WI38 (cell line): Measurements from ENCODE around the gene NAV2.
"Not testable (repeated sequence)": the region's sequence is repeated elsewhere in the genome, so short reads cannot be mapped to it uniquely, and the experiment has no call there.

Experiments
- H3K4me3 ChIP-seq: 2 replicates; pipeline ENCODE4 v1.5.1; 2011; ENCODE audit warnings: low read depth, mild to moderate bottlenecking, control low read depth, low read length
- TF ChIP-seq, protein P1 (sequence below): IDR thresholded peaks from 2 replicates; pipeline ENCODE4 v1.5.1; 2012; ENCODE audit warnings: low read depth, mild to moderate bottlenecking, control low read depth, low read length

The NAV2 gene

DNA sequence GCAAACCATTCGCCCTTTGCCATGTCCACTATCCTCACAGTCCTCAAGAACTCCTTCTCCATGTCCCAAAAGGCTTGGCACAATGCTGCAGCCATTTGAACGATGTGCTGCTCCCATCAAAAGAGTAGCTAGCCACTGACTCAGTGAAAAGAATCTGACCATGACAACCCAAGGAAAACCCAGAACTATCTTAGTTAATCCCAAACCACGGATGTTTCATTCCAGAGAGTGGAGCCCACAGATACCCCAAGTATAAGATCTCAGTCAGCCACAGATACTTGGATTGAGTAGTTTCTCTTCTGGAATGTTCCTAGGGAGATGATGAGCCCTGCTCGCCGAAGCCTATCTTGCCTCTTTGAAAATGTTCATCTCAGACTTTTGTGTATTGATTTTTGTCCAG is 176.9 kb downstream of the NAV2 start:
- TF ChIP-seq, protein P1, sequence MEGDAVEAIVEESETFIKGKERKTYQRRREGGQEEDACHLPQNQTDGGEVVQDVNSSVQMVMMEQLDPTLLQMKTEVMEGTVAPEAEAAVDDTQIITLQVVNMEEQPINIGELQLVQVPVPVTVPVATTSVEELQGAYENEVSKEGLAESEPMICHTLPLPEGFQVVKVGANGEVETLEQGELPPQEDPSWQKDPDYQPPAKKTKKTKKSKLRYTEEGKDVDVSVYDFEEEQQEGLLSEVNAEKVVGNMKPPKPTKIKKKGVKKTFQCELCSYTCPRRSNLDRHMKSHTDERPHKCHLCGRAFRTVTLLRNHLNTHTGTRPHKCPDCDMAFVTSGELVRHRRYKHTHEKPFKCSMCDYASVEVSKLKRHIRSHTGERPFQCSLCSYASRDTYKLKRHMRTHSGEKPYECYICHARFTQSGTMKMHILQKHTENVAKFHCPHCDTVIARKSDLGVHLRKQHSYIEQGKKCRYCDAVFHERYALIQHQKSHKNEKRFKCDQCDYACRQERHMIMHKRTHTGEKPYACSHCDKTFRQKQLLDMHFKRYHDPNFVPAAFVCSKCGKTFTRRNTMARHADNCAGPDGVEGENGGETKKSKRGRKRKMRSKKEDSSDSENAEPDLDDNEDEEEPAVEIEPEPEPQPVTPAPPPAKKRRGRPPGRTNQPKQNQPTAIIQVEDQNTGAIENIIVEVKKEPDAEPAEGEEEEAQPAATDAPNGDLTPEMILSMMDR, result no peak
- H3K4me3 ChIP-seq, result no peak overlapping the region

DNA sequence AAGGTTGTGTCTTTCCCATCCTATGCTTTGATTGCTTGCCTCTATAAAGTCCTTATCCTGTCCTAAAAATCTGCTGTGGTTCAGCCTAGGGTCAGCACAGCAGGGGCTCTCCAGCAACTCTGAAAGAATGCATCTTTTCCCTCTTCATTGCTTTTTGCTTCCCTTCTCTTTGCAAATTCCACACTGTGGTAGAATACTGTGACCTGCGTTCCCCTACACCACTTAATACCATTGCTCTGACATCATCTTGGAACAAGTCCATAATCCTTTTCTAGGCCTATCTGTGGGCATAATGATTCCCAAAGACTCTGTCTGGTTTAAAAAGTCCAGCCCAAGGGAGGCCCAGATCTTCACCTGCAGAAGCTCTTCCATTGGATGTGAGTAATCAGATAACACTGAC is 177.7 kb downstream of the NAV2 start:
- H3K4me3 ChIP-seq, result no peak overlapping the region
- TF ChIP-seq, protein P1, result no peak

DNA sequence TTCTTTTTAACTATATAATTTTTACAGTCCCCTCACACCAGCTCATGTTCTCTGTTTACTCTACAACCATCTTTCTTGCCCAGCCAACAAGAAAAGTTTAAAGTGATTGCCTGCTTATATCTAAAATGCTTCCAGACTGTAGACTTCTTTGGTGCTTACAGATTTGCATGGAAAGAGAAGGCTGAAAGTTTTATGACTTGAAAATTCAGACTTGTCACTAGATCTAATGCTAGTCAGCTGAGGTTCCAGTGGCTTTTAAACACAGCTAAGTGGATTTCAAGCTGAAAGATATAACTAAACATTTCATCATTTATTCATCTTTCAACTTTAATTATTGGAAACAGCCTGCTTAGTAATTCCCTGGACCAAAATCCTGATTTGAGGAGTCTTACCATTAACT is 178.4 kb downstream of the NAV2 start:
- TF ChIP-seq, protein P1, result no peak
- H3K4me3 ChIP-seq, result no peak overlapping the region

DNA sequence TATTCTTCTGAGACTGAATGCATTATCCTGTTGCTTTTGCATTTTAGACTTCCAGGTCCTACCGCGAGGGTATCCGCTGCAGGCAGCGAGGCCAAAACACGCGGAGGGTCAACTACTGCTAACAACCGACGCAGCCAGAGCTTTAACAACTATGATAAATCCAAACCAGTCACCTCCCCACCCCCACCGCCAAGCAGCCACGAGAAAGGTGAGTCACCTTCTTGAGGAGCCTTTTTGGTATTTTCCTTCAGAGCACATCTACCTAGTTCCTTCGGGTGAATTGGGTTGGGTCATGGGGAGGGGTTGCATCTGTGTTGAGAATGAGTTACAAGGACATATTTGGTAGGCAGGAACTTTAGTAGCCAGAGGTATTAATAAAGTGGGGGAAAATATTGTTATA is 179.8 kb downstream of the NAV2 start:
- no peak overlapping the region for H3K4me3 ChIP-seq
- TF ChIP-seq, protein P1, result no peak

DNA sequence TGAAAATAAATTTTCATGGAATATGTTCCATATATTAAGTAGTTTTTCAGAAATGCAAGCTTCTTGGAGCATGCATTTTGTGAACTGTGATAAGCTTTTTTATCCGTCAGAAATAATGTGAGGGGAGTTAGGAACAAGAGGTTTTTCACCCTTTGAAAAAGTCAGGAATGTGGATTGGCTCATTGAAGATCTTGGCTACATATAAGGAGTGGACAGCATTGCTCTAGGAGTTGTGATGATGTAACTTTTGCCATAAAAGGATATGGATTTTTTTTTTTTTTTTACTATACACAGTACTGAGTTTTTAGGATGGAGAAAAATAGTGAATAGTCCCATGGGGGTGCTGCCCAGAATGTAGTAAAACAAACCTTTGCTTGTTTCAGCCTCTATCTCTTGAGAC is 180.2 kb downstream of the NAV2 start:
- no peak overlapping the region for H3K4me3 ChIP-seq
- TF ChIP-seq, protein P1, result no peak

DNA sequence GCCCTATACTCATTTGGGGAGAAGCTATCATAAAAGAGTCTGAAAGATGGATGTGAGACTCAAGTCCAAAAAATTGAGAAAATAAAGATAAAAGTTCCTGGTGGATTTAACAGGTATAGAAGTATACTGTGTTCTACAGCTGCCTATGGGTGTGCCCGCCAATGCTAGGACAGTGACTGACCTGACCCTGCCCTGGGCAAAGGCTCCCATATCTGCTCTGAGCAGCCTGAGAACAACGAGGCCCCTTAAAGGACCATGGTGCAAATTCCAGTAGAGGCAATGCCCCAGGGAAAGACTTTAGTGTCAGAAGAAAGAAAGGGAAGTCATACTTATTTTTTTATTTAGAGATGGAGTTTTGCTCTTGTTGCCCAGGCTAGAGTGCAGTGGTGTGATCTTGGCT is 181.8 kb downstream of the NAV2 start:
- TF ChIP-seq, protein P1, result no peak
- no peak overlapping the region for H3K4me3 ChIP-seq

DNA sequence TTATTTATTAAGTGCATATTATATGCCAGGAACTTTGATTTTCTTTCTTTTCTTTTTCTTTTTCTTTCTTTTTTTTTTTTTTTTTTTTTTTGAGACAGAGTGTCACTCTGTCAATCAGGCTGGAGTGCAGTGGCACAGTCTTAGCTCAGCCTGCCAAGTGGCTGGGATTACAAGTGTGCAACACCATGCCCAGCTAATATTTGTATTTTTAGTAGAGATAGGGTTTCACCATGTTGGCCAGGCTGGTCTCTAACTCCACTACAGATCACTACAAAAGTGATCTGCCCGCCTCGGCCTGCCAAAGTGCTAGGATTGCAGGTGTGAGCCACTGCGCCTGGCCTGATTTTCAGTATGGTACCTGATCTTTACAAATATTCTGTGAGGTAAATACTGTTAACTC is 182.4 kb downstream of the NAV2 start:
- not testable (repeated sequence) for H3K4me3 ChIP-seq

DNA sequence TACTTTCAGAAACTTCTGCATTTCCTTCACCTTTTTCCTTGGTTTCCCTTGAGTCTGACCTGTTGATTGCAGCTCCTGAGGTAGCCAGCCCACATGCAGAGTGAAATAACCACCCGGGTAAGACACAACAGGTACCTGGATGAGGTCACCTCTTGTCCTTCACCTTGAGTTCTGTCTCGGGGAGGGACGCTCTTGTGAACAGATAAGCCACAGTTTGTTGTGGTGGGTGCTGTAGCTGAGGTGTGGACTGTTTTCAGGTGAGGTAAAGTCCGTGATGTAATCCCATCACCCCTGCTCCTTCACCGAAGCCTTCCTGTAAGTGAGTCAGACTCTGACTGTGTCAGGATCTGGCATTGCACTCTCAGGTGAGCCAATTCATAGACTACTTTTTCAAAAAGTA is 183.1 kb downstream of the NAV2 start:
- TF ChIP-seq, protein P1, result no peak
- H3K4me3 ChIP-seq, result no peak overlapping the region
